Measurements from ENCODE around the gene DUSP22.

Gene DUSP22

DNA sequence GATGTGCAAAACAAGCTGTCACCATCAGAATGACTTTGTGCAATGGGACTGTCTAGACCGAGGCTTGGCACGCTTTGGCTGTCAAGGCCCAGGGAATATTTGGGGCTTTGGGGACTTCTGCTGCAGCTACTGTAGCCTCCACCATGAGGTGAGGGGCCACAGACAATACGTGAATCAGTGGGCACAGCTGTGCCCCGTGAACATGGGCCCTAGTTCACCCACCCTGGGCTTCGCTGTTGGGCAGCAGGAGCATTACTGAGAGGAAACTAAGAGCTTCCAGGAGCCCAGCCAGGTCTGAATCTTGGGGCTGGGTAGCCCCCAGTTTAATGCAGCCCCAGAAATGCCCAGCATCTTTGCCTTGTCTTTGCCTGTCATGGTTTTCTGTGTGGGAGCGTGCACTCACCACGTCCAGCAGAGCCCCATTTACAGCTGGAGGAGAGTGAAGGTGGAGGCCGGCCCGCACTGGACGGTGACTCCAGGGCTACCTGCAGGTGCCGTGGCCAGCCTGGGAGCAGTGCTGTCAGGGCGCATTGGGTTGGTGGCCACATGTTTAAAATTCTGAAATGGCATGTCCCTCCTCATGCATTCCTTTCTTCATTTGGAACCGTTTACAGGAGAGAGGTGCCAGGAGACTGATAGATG lies 34.7 kb downstream of the DUSP22 start:
- Histone ChIP-seq H3K9ac (ENCODE audit: low read depth, low read length) (no peak overlapping the region), H4K20me1 (ENCODE audit: insufficient read depth, low read length) (peaks cover 14% of the 10 kb centered on the region; the same call in 1 of the 2 replicates), H2AFZ (ENCODE audit: low read depth, low read length) (no peak overlapping the region), H3K4me2 (ENCODE audit: insufficient read depth, low read length) (no peak overlapping the region), H3K36me3 (ENCODE audit: insufficient read depth, low read length) (0 out of 2 replicates have a peak, but pooled peaks cover 3% of the 10 kb centered on the region), H3K27me3 (ENCODE audit: insufficient read depth, low read length, poor library complexity) (no peaks in the 10 kb centered on the region), H3K79me2 (ENCODE audit: insufficient read depth, low read length) (no peaks in the 10 kb centered on the region), H3K4me3 (ENCODE audit: low read depth in 1 of 2, low read length in 2 of 2) (no peak overlapping the region), H3K27ac (ENCODE audit: low read length) (no peak overlapping the region), H3K9me3 (ENCODE audit: insufficient read depth, low read length, severe bottlenecking) (no peaks in the 10 kb centered on the region), H3K4me1 (ENCODE audit: insufficient read depth, low read length) (no peaks in the 10 kb centered on the region)
- TF ChIP-seq EZH2 (IDR thresholded peaks at IDR 0.05; ENCODE audit: borderline replicate concordance, low read depth, low read length, severe bottlenecking) (no peak), CTCF (IDR thresholded peaks at IDR 0.05; ENCODE audit: borderline replicate concordance, extremely low read depth, low read length, poor library complexity, severe bottlenecking) (no peak)
- ATAC-seq (ENCODE audit: insufficient read depth, low read depth) (no peak), DNase-seq (no peak)

GRCh38 chr6:327538-328116 lies 35.3 kb downstream of the DUSP22 start:
- Histone ChIP-seq H4K20me1 (ENCODE audit: insufficient read depth, low read length) (peaks cover 11% of the 10 kb centered on the region; the same call in 1 of the 2 replicates), H3K4me1 (ENCODE audit: insufficient read depth, low read length) (no peaks in the 10 kb centered on the region), H3K9ac (ENCODE audit: low read depth, low read length) (no peak overlapping the region), H3K36me3 (ENCODE audit: insufficient read depth, low read length) (0 out of 2 replicates have a peak, but pooled peaks cover 3% of the 10 kb centered on the region), H3K4me2 (ENCODE audit: insufficient read depth, low read length) (no peak overlapping the region), H3K27me3 (ENCODE audit: insufficient read depth, low read length, poor library complexity) (no peaks in the 10 kb centered on the region), H3K4me3 (ENCODE audit: low read depth in 1 of 2, low read length in 2 of 2) (no peak overlapping the region), H3K27ac (ENCODE audit: low read length) (no peak overlapping the region), H2AFZ (ENCODE audit: low read depth, low read length) (no peak overlapping the region), H3K9me3 (ENCODE audit: insufficient read depth, low read length, severe bottlenecking) (no peaks in the 10 kb centered on the region), H3K79me2 (ENCODE audit: insufficient read depth, low read length) (no peaks in the 10 kb centered on the region)
- ATAC-seq (ENCODE audit: insufficient read depth, low read depth), result no peak
- DNase-seq, result no peak
- TF ChIP-seq EZH2 (IDR thresholded peaks at IDR 0.05; ENCODE audit: borderline replicate concordance, low read depth, low read length, severe bottlenecking) (no peak), CTCF (IDR thresholded peaks at IDR 0.05; ENCODE audit: borderline replicate concordance, extremely low read depth, low read length, poor library complexity, severe bottlenecking) (no peak)

- peaks cover 11% of the 10 kb centered on the region; the same call in 1 of the 2 replicates for H4K20me1 ChIP-seq (ENCODE audit: insufficient read depth, low read length)
- no peak for ATAC-seq (ENCODE audit: insufficient read depth, low read depth)
- no peaks in the 10 kb centered on the region for H3K4me1 ChIP-seq (ENCODE audit: insufficient read depth, low read length)
- TF ChIP-seq EZH2 (IDR thresholded peaks at IDR 0.05; ENCODE audit: borderline replicate concordance, low read depth, low read length, severe bottlenecking), result no peak
- TF ChIP-seq CTCF (IDR thresholded peaks at IDR 0.05; ENCODE audit: borderline replicate concordance, extremely low read depth, low read length, poor library complexity, severe bottlenecking), result no peak
- no peak overlapping the region for H3K4me3 ChIP-seq (ENCODE audit: low read depth in 1 of 2, low read length in 2 of 2)
- no peaks in the 10 kb centered on the region for H3K79me2 ChIP-seq (ENCODE audit: insufficient read depth, low read length)
- no peaks in the 10 kb centered on the region for H3K9me3 ChIP-seq (ENCODE audit: insufficient read depth, low read length, severe bottlenecking)
- H3K9ac ChIP-seq (ENCODE audit: low read depth, low read length), result no peak overlapping the region
- H3K36me3 ChIP-seq (ENCODE audit: insufficient read depth, low read length), result 0 out of 2 replicates have a peak, but pooled peaks cover 3% of the 10 kb centered on the region
- H2AFZ ChIP-seq (ENCODE audit: low read depth, low read length), result no peak overlapping the region
- no peak overlapping the region for H3K4me2 ChIP-seq (ENCODE audit: insufficient read depth, low read length)
- H3K27me3 ChIP-seq (ENCODE audit: insufficient read depth, low read length, poor library complexity), result no peaks in the 10 kb centered on the region
- H3K27ac ChIP-seq (ENCODE audit: low read length), result no peak overlapping the region
- DNase-seq, result no peak
These were observed 35.9 kb downstream of the DUSP22 start for GRCh38 chr6:328136-328670.

Measured in DND-41 (cell line).